HG03060 (cell line): ENCODE measurements around the gene CTBP2.

Source experiments
- ATAC-seq: cut with Tn5 transposase; IDR thresholded peaks from one replicate; pipeline ENCODE4 v1.9.1; 2021; ENCODE audit warnings: low read depth, moderate number of reproducible peaks; ENCODE audit not compliant: unreplicated experiment

CTBP2 gene

DNA sequence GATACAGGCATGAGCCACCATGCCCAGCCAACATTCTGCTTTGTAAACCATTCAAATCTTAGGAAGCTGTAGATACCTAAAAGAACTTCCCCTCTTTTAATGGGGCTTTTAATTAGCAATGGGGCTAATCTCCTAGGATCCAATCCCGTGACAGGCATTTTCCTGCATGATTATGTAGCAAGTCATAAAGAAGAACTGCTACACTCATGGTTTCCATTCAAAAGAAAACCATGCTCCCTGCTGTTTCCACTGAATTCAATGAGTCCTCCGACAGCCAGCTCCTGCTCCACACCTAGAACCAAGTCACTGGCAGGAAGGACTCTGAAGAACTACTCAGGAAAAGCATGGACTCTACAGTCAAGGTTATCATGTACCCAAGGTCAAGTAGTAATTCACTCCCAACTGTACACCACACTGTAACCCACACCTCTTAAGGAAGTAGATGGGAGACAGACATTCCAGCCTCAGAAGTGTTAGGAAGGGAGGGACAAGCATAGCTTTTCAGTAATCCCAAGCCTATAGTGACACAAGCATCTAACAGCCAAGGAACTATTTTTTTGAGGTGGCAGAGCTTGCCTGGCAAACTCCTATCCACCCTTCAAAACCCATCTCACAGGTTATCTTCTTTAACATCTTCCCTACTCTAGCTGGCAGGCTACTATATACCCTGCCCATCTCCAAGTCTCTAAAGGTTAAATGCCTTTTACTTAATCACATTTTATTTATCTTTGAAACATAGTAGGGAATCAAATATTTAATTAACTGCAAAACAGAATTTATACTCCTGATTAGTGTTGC is 47.5 kb downstream of the CTBP2 start:
- ATAC-seq: no peak

DNA sequence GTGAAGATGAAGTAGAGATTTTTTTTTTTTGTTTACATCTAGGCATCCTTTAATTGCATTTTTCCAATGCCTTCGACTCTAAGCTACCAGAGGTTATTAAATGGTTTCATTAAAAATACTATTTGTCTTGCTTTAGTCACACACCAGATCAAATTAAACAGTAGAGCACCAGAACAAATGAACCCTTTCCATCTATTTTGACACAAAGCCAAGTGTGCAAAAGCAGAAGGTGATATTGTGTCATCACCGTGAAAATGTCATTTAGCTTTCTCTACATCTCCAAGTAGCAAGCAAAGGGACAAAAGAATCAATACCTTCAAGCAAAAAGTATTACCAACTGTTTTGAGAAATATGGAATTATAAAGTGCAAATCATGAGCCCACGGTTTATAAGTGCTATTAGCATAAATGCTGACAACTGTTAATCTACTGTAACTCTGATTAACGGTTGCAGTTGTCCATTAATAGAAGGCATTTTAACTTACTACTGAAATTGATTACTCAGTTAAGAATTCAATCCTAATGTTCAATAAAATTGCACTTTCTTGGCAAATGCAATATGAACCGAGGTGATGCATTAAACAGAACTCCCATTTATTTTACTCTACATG is 49.1 kb downstream of the CTBP2 start:
- no peak for ATAC-seq

DNA sequence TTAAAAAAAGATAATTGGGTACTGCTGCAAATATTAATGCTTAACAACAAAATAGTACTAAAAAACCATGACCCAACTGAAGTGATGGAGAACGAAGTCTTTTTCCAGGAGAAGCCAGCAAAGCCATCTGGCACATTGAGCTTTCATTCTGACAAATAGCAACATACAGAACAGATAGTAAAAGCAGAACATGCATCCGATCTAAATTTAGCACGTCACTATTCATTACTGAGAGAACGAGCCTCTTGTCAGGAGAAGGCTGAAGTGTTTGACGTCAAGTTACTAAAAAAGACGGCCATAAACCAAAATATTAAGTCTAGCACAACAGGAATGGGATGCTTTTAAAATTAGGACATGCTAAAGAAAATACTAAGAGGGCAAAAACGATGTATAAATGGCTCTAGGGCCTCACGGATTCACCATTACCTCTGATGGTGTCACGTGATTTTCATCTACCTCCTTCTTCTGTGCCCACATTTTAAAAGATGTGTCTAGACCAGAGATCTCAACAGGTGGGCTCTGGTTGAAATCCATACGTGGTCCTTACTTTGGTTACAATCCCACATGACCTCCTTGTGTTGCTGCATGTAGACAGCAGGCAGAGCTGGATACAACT is 52.3 kb downstream of the CTBP2 start:
- no peak for ATAC-seq

DNA sequence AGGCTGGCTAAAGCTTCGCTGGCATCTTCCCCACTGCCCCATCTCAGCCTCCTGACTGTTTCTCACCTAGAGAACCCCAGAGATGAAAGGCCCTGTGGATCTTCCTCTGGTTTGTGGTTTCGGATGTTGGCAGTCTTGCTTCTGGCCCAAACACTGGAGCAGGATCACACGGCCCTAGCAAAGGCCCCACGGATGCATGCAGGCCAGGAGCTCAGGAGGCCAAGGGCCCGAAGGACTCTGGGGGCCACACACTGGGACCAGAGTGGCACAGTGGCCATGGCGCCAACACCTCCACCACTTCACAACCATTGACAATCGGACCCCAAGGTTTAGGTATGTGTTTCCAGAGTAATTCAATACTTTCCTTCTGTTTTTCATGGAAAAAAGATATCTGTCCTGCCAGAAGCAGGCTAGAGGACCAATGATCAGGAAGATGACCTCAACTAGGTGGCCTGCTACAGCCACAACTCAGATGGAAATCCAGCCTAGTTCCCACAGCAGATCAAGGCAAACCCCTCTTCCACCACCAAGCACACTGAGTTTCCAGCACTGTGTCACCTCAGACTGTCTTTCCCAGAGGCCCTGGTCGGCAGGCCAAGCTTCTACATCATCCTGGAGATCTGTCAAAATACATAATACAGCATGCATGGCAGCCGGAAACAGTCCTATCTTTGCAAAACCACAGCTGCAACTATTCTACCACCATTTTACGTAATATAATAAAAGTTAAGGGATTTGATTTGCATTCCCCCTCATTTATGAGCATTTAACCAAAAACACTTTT is 53.0 kb downstream of the CTBP2 start:
- no peak for ATAC-seq

DNA sequence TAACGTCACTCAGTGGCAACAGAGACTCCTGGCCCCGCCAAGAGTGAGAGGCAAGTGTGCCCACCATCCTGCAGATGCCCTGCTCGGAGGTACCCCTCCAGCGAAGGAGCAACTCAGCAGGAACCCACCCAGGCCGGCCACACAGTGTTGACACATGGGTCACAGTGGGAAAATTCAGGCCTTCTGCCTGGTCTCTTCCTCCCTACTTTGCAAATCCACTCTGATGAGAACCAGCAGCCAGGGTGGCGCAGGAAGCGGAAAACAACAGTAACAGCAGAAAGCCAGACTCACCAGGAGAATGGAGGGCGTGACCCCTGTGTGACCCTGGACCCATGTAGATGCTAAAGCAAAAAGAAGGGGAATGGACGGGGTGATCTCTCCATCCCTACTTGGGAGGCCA is 53.8 kb downstream of the CTBP2 start:
- no peak for ATAC-seq

GRCh38 chr10:125105706-125106255 is 54.6 kb downstream of the CTBP2 start:
- ATAC-seq: no peak

GRCh38 chr10:125105155-125105554 is 55.2 kb downstream of the CTBP2 start:
- ATAC-seq: no peak

- no peak for ATAC-seq
Measured at GRCh38 chr10:125104559-125104958, 55.8 kb downstream of the CTBP2 start.

GRCh38 chr10:125103924-125104323 is 56.4 kb downstream of the CTBP2 start:
- ATAC-seq: no peak

GRCh38 chr10:125103466-125103865 is 56.9 kb downstream of the CTBP2 start:
- no peak for ATAC-seq

DNA sequence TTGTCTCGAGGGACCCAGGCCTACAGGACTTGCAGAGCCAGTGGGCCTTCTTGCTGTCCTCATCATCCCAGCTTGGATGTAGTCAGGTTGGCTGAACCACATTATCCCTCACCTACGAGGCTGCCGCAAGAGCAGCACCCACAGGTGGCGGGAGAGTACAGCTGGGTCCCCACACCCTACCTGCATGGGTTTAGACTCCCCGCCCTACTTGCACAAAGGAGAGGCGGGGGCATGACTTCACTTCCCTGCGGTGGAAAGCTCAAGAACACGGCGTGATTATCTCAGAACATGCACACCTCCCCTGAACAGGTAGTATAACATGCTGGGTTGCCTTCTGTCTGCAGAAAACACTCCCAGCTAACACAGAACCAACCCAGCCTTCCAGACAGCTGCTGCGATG is 57.5 kb downstream of the CTBP2 start:
- ATAC-seq: no peak

- no peak for ATAC-seq
Measured at GRCh38 chr10:125102246-125102645, 58.1 kb downstream of the CTBP2 start.

DNA sequence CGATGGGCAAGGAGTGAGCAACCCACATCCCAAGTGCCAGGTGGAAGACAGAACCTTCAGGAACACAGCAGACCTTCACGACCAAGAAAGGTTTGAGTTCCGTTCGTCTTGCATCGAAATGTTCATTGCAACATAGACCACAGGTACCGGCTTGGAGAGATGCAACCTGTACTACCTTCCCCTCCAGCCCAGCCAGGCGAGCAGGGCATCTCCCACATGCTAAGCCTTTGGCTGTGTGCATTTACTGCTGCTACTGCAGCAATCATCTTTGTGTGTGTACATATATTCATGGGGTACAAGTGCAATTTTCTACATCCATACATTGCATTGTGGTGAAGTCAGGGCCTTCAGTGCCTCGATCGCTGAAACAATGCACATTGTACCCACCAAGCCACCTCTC is 58.8 kb downstream of the CTBP2 start:
- ATAC-seq: no peak

- no peak for ATAC-seq
Measured at GRCh38 chr10:125101049-125101448, 59.3 kb downstream of the CTBP2 start.

DNA sequence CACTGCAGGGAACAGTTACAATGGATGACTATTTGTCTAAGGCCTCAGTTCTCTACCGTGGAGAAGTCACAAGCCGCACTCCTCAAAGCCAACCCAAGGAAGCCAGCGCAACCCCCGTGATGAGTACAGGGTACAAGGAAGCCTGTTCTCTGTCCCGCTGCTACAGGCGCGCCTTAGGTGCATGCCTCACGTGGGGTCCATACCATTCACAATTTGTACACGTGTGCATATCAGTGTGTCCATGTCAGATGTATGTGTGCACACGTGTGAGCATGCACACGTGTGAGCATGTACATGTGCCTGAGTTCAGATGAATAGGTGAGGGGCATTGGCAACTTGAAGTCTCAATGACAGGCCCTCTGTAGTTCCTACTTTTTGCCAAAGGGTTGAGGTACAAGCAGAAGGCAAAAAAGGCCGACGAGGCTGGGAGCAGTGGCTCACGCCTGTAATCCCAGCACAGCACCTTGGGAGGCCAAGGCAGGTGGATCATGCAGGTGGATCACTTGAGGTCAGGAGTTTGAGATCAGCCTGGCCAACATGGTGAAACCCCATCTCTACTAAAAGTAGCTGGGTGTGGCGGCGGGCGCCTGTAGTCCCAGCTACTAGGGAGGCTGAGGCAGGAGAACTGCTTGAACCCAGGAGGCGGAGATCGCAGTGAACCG is 62.8 kb downstream of the CTBP2 start:
- ATAC-seq: no peak

DNA sequence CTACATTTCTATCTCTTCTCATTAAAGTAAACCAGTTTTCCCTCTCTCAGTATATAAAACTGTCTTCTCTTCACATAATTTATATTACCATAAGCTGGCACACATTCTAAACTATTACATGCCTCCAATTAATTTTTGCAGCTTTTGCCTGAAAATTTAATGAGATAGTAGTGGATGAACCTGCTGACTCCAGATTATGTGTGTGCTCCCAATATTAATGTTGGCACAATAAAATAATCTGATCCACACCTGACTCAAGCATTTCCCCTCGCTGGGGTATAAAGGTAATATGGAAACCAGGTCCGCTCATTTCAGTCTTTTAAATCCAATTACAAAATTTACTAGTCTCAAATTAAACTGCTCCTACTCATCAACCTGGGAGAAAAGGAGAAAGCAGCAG is 63.4 kb downstream of the CTBP2 start:
- ATAC-seq: no peak

GRCh38 chr10:125096371-125096770 is 64.0 kb downstream of the CTBP2 start:
- no peak for ATAC-seq

GRCh38 chr10:125095776-125096175 is 64.6 kb downstream of the CTBP2 start:
- ATAC-seq: no peak

DNA sequence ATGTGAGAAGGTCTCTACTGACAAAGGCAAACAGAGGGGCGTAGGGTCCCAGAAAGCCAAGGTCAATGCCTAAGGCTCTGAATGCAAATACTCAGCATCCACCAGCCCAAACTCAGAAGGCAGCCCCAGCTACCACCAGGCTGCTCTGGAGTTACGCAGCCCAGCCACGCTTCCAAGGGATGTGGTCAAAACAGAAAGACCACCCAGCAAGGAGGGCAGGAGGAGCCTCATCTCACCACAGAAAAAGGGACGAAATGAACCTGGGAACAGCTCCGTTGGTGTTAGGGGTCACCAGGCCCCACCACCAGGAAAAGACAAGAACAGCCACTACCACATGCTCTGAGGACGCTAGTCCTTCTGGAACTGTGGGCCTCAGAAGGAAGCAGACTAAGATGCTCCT is 65.1 kb downstream of the CTBP2 start:
- no peak for ATAC-seq

- ATAC-seq: no peak
Measured at GRCh38 chr10:125094806-125095205, 65.6 kb downstream of the CTBP2 start.
